CD1c-positive myeloid dendritic cell (primary cell): ENCODE results near the gene MGMT.

ENCODE experiments used
- DNase-seq: peaks from one replicate; pipeline ENCODE4 v3.0.0-alpha.2; 2016; ENCODE audit errors: extremely low spot score

The MGMT gene

GRCh38 chr10:129589546-129589945 lies 122.5 kb downstream of the MGMT start:
- no peak for DNase-seq

GRCh38 chr10:129593953-129594352 lies 126.9 kb downstream of the MGMT start:
- no peak for DNase-seq

GRCh38 chr10:129594811-129595210 lies 127.8 kb downstream of the MGMT start:
- no peak for DNase-seq

GRCh38 chr10:129598413-129598812 lies 131.4 kb downstream of the MGMT start:
- no peak for DNase-seq

GRCh38 chr10:129599160-129599559 lies 132.1 kb downstream of the MGMT start:
- DNase-seq, result no peak

DNA sequence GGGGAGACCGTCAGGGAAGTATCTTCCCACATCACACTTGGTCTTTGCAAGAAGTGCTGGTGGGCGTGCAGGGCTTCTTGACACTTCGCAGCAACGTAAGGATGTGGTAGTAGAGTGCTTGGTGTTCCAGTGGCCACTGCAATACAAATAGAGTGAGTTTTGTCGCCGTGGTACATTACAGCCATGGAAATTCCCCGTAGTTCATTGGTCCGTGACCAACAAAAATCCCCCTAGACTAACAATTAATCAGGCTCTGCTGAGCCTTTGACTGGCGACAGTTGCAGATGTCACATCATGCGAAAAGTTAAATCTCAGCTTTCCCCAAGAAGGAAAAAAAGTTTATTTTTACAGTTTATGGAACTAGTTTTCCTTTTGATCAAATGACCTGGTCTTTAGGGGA lies 134.7 kb downstream of the MGMT start:
- DNase-seq, result no peak

- no peak for DNase-seq
These were observed 136.0 kb downstream of the MGMT start for GRCh38 chr10:129602938-129603535.

- no peak for DNase-seq
These were observed 137.4 kb downstream of the MGMT start for GRCh38 chr10:129604333-129605032.

DNA sequence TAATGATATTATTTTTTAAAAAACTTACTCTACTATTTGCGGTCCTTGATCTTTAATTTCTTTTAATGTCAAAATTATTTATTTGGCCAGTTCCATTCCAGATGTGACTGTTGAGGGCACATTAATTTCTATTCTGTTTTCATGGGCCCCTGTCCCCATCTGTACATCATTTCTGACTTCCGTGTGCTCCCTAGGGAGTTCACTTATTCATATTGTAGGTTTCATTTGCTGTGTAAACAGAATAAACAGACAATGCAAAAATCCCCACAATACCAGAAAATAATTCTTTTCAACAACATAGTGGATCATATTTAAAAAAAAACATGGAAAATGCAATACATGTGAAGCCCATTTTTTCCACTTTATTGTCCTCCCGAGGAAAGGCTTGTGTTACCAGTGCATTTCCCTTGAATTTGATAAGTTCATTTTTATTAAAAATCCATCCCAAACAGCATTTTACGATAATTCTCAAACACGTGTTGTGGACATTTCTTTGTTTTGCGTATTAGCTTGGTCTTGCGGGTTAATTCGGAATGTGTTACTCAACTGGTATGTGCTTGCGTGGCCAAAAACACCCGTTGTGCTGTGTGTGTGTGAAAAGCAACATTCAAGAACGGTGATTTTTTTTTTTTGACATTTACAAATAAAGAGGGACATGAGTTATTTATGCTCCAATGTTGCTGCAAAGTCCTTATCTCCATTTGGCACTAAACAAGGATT lies 138.4 kb downstream of the MGMT start:
- DNase-seq, result no peak

DNA sequence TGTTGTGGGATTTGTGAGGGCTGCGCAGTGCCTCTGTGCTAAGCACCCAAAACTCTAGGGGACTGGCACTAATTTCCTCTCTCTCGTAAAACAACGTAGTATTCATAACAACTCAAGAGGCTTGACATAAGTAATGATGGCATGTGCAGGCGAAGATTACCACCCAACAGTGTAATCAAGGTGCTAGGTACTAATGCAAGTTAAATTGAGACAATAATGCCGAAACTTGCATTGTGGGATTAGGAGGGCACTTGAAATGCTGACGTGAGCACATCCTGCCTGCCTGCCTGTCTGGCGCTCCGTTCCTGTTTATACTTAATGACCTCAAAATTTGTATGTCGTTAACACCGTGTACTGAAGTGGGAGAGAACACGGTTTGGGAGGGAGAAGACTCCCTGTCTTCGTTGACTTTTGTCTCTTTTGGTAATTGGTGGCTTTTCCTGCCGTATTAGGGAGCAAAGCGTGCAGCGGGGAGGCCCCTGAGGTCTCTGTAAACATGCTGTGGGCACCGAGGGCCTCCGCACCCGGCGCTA lies 139.0 kb downstream of the MGMT start:
- no peak for DNase-seq

DNA sequence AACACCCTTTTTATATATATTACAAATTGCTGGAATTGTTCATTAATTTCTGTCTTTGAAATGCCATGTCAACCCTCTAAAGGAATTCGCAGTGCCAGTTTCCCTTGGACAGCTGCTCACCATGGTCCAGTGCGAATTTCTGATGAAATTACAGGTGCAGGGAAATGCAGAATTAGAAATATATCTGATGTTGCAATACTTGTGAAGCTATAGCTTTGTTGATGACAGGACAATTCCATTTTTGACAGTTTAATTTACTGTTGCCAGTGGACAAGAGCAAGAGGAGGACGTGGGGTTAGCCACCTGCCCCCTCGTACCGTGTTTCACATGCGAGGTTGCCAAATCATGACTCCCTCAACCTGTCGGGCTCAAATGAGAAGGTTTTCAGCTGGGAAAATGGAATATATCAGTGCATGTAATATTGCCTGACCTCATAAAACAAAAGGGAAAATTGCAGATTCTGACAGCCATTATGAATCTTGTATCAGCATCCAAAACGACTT lies 140.6 kb downstream of the MGMT start:
- DNase-seq, result no peak

DNA sequence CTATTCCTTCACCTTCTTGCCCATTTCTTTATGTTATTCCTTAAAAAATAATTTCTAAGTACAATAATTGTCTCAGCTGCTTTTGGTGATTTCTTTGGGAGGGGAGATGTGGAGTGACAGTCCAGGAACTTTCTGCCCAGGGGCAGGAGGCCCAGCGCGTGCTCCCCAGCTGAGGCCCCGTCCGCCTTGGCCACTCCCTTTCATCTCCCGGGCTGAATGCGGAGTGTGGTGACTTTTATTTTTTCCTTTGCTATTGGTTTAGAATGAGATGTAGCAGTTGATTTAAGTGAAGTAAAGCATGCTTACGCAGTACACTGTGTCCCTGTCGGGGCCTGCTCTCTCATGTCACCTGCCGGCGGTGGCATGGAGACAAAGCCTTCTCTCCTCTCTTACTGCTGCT lies 141.6 kb downstream of the MGMT start:
- no peak for DNase-seq

- no peak for DNase-seq
These were observed 142.5 kb downstream of the MGMT start for GRCh38 chr10:129609551-129609950.

GRCh38 chr10:129612481-129613109 lies 145.6 kb downstream of the MGMT start:
- DNase-seq, result no peak

GRCh38 chr10:129613377-129613980 lies 146.4 kb downstream of the MGMT start:
- no peak for DNase-seq

DNA sequence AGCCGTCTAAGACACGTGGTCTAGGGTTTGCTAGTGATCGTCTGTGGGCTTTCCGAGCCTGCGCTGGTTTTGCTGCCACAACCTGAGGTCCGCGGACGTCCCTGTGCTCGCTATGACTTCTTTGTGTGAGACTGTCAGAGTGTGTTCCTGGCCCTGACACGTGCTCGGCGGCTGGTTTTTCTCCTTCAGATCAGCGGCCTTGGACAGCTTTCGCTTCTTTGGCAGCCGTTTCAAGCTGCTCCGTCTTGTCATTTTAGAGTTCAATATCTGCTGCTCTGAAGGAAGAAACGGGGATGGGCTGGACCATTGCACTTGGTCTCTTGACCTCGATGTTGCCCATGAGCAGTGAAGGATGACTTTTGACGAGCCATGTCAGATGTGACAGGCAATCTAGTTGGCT lies 147.3 kb downstream of the MGMT start:
- no peak for DNase-seq

DNA sequence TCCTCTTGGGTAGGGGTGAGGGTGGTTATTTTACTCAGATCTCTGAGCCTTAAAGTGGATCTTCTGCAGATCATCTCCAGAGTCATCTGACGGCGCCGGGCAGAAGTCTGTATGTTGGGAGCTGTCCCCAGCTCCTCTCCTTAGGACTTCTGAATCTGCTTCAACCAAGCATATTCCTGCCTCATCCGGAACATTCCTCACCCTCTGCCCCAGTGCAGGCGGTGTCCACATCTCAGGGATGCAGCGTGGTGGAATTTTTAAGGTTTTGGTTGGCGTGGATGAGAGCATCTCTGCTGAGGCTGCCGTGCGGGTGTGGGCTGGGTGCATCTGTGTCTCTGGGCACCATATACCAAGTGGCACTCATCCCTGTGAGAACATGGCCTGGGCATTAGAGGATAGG lies 148.3 kb downstream of the MGMT start:
- DNase-seq, result no peak

- no peak for DNase-seq
These were observed 149.0 kb downstream of the MGMT start for GRCh38 chr10:129615921-129616525.

GRCh38 chr10:129617768-129618167 lies 150.7 kb downstream of the MGMT start:
- no peak for DNase-seq

DNA sequence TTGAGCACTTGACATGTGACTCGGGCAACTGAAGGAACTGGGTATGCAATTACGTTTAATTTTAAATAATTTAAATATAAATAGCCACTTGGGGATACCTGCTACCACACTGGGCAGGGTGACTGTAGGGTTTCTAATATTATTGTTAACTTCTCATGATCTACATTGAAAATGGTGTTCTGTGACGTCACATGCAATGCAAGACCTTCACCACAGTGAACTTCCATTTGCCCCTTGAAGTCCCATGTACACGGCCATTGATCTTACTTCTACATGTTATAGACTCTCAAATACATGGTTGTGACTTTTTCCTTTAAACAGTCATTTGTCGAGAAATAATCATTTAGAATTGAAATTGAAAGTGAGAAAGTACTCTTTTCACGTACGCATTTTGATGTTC lies 154.0 kb downstream of the MGMT start:
- no peak for DNase-seq

- no peak for DNase-seq
These were observed 154.7 kb downstream of the MGMT start for GRCh38 chr10:129621693-129622092.
